ENCODE results near the gene MCM7.

DNA sequence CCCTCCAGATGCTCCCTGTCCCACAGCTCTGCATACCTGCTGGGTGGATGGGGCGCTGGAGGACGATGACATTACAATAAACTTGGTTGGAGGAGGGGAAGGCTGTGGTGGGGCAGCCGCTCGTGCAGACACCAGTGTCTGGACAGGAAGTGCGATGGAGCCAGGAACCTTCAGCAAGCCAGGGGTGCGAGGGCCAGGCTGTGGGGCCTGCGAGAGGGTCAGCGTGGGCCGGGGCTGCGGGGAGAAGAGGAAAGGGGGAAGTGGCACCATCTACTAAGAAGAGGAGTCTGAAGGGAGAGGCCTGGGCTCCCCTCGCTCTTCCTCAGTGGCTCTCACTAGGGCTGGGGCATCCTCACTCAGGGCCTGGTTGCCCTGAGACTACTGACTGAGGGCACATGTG is 6.7 kb upstream of the MCM7 start:
- TF ChIP-seq EZH2 (IDR thresholded peaks at IDR 0.05; ENCODE audit: insufficient read depth, poor library complexity, severe bottlenecking) (no peak), EZH2phosphoT487 (IDR thresholded peaks at IDR 0.05; ENCODE audit: insufficient read depth, low read depth) (no peak)

All from GM23248 (cell line).